Activated CD8-positive, alpha-beta memory T cell treated with anti-CD3 and anti-CD28 coated beads, Interleukin-2, amount 50 U/mL, for 4 hours (primary cell): Measurements from ENCODE around the gene DCTN3.

Source experiments
- DNase-seq: peaks from one replicate; pipeline ENCODE4 v3.0.0-alpha.2; 2020

Gene DCTN3

GRCh38 chr9:34588671-34589635 lies 31.3 kb downstream of the DCTN3 start:
- DNase-seq: no peak

GRCh38 chr9:34587271-34587670 lies 33.0 kb downstream of the DCTN3 start:
- DNase-seq: no peak

- no peak for DNase-seq
Measured at GRCh38 chr9:34585946-34586669, 34.2 kb downstream of the DCTN3 start.

- DNase-seq: no peak
Measured at GRCh38 chr9:34584970-34585369, 35.3 kb downstream of the DCTN3 start.

GRCh38 chr9:34582787-34583186 lies 37.5 kb downstream of the DCTN3 start:
- DNase-seq: no peak

- no peak for DNase-seq
Measured at GRCh38 chr9:34581318-34581717, 39.0 kb downstream of the DCTN3 start.

- DNase-seq: no peak
Measured at GRCh38 chr9:34580358-34580757, 39.9 kb downstream of the DCTN3 start.

- no peak for DNase-seq
Measured at GRCh38 chr9:34579808-34580163, 40.5 kb downstream of the DCTN3 start.

- no peak for DNase-seq
Measured at GRCh38 chr9:34579104-34579807, 41.0 kb downstream of the DCTN3 start.

GRCh38 chr9:34578241-34579103 lies 41.8 kb downstream of the DCTN3 start:
- DNase-seq: no peak

- DNase-seq: no peak
Measured at GRCh38 chr9:34577400-34578240, 42.7 kb downstream of the DCTN3 start.

GRCh38 chr9:34576597-34577399 lies 43.5 kb downstream of the DCTN3 start:
- no peak for DNase-seq

- no peak for DNase-seq
Measured at GRCh38 chr9:34575862-34576596, 44.3 kb downstream of the DCTN3 start.

- DNase-seq: no peak
Measured at GRCh38 chr9:34575241-34575640, 45.1 kb downstream of the DCTN3 start.

- no peak for DNase-seq
Measured at GRCh38 chr9:34574571-34574970, 45.7 kb downstream of the DCTN3 start.

GRCh38 chr9:34573599-34574325 lies 46.5 kb downstream of the DCTN3 start:
- no peak for DNase-seq

GRCh38 chr9:34572628-34573027 lies 47.7 kb downstream of the DCTN3 start:
- no peak for DNase-seq

- no peak for DNase-seq
Measured at GRCh38 chr9:34572092-34572491, 48.2 kb downstream of the DCTN3 start.

- no peak for DNase-seq
Measured at GRCh38 chr9:34571481-34571810, 48.8 kb downstream of the DCTN3 start.
